Neural cell (in vitro differentiated cells): ENCODE data around the gene PPP1CA. TPM values are rescaled to one million over a fixed set of nuclear protein-coding genes. Genes with fewer than 3 reads are reported as not detected.

ENCODE experiments used
- H2AFZ ChIP-seq: fragments of 200-600, 300-800 bp; sonication (generic), shearing (Covaris generic); 2 replicates; pipeline ENCODE4 v1.6.0; 2014; ENCODE audit warnings: low read depth, mild to moderate bottlenecking, antibody characterized with exemption, low read length, moderate library complexity
- H3F3A ChIP-seq: fragments of 200-600 bp; shearing (Covaris generic); 2 replicates; pipeline ENCODE4 v1.6.1; 2016; ENCODE audit warnings: mild to moderate bottlenecking, moderate library complexity, mixed read lengths, antibody characterized with exemption, low read length; ENCODE audit not compliant: insufficient read depth, poor library complexity, severe bottlenecking
- H3K27ac ChIP-seq: fragments of 200-600, 300-800 bp; sonication (generic), shearing (Covaris generic); 2 replicates; pipeline ENCODE4 v1.5.1; 2014; ENCODE audit warnings: mild to moderate bottlenecking, low read length, moderate library complexity
- H3K27me3 ChIP-seq: fragments of 300-800, 200-600 bp; sonication (generic), shearing (Covaris generic); 2 replicates; pipeline ENCODE4 v1.6.0; 2014; ENCODE audit warnings: mild to moderate bottlenecking, low read depth, low read length, moderate library complexity; ENCODE audit not compliant: insufficient read depth
- H3K36me3 ChIP-seq: fragments of 300-800, 200-600 bp; sonication (generic), shearing (Covaris generic); 2 replicates; pipeline ENCODE4 v1.5.1; 2014; ENCODE audit warnings: mild to moderate bottlenecking, antibody characterized with exemption, low read length, moderate library complexity; ENCODE audit not compliant: insufficient read depth
- H3K4me2 ChIP-seq: fragments of 300-800, 200-600 bp; sonication (generic), shearing (Covaris generic); 2 replicates; pipeline ENCODE4 v1.6.0; 2014; ENCODE audit warnings: mild to moderate bottlenecking, low read length
- H3K4me3 ChIP-seq: fragments of 300-800, 200-600 bp; sonication (generic), shearing (Covaris generic); 2 replicates; pipeline ENCODE4 v1.5.1; 2014; ENCODE audit warnings: mild to moderate bottlenecking, low read length, moderate library complexity
- H3K79me2 ChIP-seq: fragments of 200-600 bp; shearing (Covaris generic); replicated peaks from 2 replicates; pipeline ENCODE4 v1.6.0; 2014; ENCODE audit warnings: mild to moderate bottlenecking, low read length, moderate library complexity; ENCODE audit not compliant: insufficient read depth
- H3K9ac ChIP-seq: fragments of 300-800, 200-600 bp; sonication (generic), shearing (Covaris generic); 2 replicates; pipeline ENCODE4 v1.6.1; 2016; ENCODE audit warnings: mild to moderate bottlenecking, low read length, mixed read lengths
- H3K9me2 ChIP-seq: fragments of 200-600 bp; shearing (Covaris generic); 2 replicates; pipeline ENCODE4 v1.6.1; 2016; ENCODE audit warnings: mild to moderate bottlenecking, low read length, mixed read lengths; ENCODE audit not compliant: insufficient read depth
- H3K9me3 ChIP-seq: fragments of 200-600, 300-800 bp; sonication (generic), shearing (Covaris generic); 2 replicates; pipeline ENCODE4 v1.6.1; 2016; ENCODE audit warnings: mild to moderate bottlenecking, mixed run types, low read length, moderate library complexity, mixed read lengths
- H4K20me1 ChIP-seq: fragments of 200-600 bp; shearing (Covaris generic); 2 replicates; pipeline ENCODE4 v1.6.1; 2016; ENCODE audit warnings: mild to moderate bottlenecking, mixed run types; ENCODE audit not compliant: insufficient read depth
- CTCF ChIP-seq: fragments of 450-650 bp; IDR thresholded peaks from 2 replicates; pipeline ENCODE4 v1.5.1; 2014; ENCODE audit warnings: antibody characterized with exemption, mild to moderate bottlenecking, moderate library complexity; ENCODE audit not compliant: poor library complexity, severe bottlenecking
- EP300 ChIP-seq: fragments of 450-650 bp; conservative IDR thresholded peaks from 2 replicates; pipeline ENCODE4 v1.6.1; 2014; ENCODE audit warnings: antibody characterized with exemption, mild to moderate bottlenecking, moderate library complexity; ENCODE audit not compliant: poor library complexity, severe bottlenecking
- EZH2 ChIP-seq: fragments of 200-600, 300-800 bp; shearing (Covaris generic), sonication (generic); IDR thresholded peaks from 2 replicates; pipeline ENCODE4 v1.6.1; 2014; ENCODE audit warnings: antibody characterized with exemption, low read length, borderline replicate concordance, mild to moderate bottlenecking; ENCODE audit not compliant: insufficient read depth, poor library complexity, severe bottlenecking
- MXI1 ChIP-seq: fragments of 450-650 bp; conservative IDR thresholded peaks from 2 replicates; pipeline ENCODE4 v1.6.1; 2014; ENCODE audit warnings: antibody characterized with exemption, mild to moderate bottlenecking; ENCODE audit not compliant: poor library complexity, severe bottlenecking
- POLR2AphosphoS5 ChIP-seq: IDR thresholded peaks from 2 replicates; pipeline ENCODE4 v1.6.1; 2012
- RAD21 ChIP-seq: fragments of 450-650 bp; conservative IDR thresholded peaks from 2 replicates; pipeline ENCODE4 v1.6.1; 2014; ENCODE audit warnings: antibody characterized with exemption, mild to moderate bottlenecking, moderate library complexity
- REST ChIP-seq: IDR thresholded peaks from 2 replicates; pipeline ENCODE4 v1.6.1; 2012; ENCODE audit warnings: borderline replicate concordance
- SMC3 ChIP-seq: fragments of 450-650 bp; conservative IDR thresholded peaks from 2 replicates; pipeline ENCODE4 v1.6.1; 2014; ENCODE audit warnings: antibody characterized with exemption, mild to moderate bottlenecking, moderate library complexity; ENCODE audit not compliant: poor library complexity
- TAF1 ChIP-seq: IDR thresholded peaks from 2 replicates; pipeline ENCODE4 v1.6.1; 2012; ENCODE audit warnings: low read depth
- polyA plus RNA-seq: library from polyadenylated mRNA; depleted of rRNA; stranded (reverse); fragments of >200 nt; gene quantifications from 2 replicates; pipeline ENCODE4 v1.2.3, GENCODE V29; 2014

PPP1CA gene
- polyA plus RNA-seq, 1 donor from 2014 or later = 106 TPM

GRCh38 chr11:67429722-67430121 is 28.1 kb upstream of the PPP1CA start:
- Histone ChIP-seq H3K9ac (no peak overlapping the region), H3K4me3 (peak overlapping the region; percentile 98), H3K79me2 (peaks cover 9% of the 10 kb centered on the region), H3F3A (no peaks in the 10 kb centered on the region), H3K9me2 (no peaks in the 10 kb centered on the region), H2AFZ (no peak overlapping the region), H3K9me3 (no peaks in the 10 kb centered on the region), H3K36me3 (no peaks in the 10 kb centered on the region), H4K20me1 (no peaks in the 10 kb centered on the region), H3K4me2 (no peak overlapping the region), H3K27me3 (no peaks in the 10 kb centered on the region), H3K27ac (no peak overlapping the region)
- TF ChIP-seq MXI1 (no peak), EP300 (no peak), RAD21 (no peak), SMC3 (no peak)

GRCh38 chr11:67429038-67429668 is 27.5 kb upstream of the PPP1CA start:
- peak overlapping the region; percentile 60 for H2AFZ ChIP-seq
- H3K36me3 ChIP-seq = no peaks in the 10 kb centered on the region

More at GRCh38 chr11:67429038-67429668, 27.5 kb upstream of the PPP1CA start:
- TF ChIP-seq MXI1 = no peak
- no peak for TF ChIP-seq EZH2
- TF ChIP-seq EP300 = no peak
- no peak for TF ChIP-seq TAF1
- no peak for TF ChIP-seq REST
- no peak for TF ChIP-seq RAD21
- no peak for TF ChIP-seq CTCF
- TF ChIP-seq SMC3 = no peak
- TF ChIP-seq POLR2AphosphoS5 = no peak
- H3K4me2 ChIP-seq = peak overlapping the region; percentile 100
- H3K27ac ChIP-seq = peak overlapping the region; percentile 84
- H3K27me3 ChIP-seq = no peaks in the 10 kb centered on the region
- H3K9me2 ChIP-seq = no peaks in the 10 kb centered on the region
- H4K20me1 ChIP-seq = no peaks in the 10 kb centered on the region
- H3K79me2 ChIP-seq = peaks cover 9% of the 10 kb centered on the region
- no peaks in the 10 kb centered on the region for H3K9me3 ChIP-seq
- H3K9ac ChIP-seq = peak overlapping the region; percentile 97
- no peaks in the 10 kb centered on the region for H3F3A ChIP-seq
- H3K4me3 ChIP-seq = peak overlapping the region; percentile 98
